ENCODE results near the gene CPHXL2. TPM values are rescaled to one million over a fixed set of nuclear protein-coding genes. Genes with fewer than 3 reads are reported as not detected.
A peak's percentile ranks its signal among the peaks of the same experiment; 100 is the strongest.

Gene CPHXL2
- total RNA-seq, 1 donor from 2014 or later: not detected

GRCh38 chr16:75644240-75645012 lies 32.4 kb downstream of the CPHXL2 start:
- no peak for DNase-seq (ENCODE audit: low spot score)

GRCh38 chr16:75640598-75640997 lies 36.2 kb downstream of the CPHXL2 start:
- no peak for DNase-seq (ENCODE audit: low spot score)

DNA sequence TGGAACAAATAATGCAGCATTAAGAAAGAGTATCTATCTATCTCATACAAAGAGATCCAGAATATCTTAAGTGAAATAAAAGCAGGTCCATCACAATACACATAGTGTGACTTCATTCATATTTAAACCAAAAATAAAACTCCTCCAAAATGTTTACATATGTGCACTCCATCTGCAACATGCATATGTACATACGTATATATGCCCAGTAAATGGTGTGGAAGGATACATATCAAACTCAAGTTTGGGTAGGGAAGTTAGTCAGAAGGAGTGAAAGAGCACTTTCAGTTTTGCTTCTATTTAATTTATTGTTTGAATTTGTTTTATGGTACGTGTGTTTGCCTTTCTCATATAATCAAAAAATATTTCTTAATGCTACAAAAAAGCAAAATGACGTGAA lies 41.8 kb downstream of the CPHXL2 start:
- no peak for DNase-seq (ENCODE audit: low spot score)

DNA sequence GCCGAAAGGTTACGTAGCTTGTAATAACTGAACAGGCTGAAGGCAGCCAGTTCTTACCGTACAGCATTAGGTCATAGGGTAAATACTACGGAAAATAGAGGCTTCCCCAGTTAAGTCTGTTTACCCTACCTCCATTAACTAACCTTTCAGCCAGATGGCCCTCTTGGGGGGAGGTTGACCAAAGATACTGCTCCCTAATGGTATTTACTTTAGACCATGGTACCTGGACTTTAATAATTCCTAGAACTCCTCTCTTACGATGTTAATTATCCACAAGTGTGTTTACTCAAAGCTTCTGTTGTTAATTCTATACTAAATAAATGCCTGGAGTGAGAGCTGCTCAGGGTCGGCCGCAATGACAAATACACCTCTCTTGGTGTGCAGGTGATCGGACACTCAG lies 44.0 kb downstream of the CPHXL2 start:
- no peak for DNase-seq (ENCODE audit: low spot score)

GRCh38 chr16:75630052-75630451 lies 46.8 kb downstream of the CPHXL2 start:
- no peak for DNase-seq (ENCODE audit: low spot score)

GRCh38 chr16:75629132-75629531 lies 47.7 kb downstream of the CPHXL2 start:
- no peak for DNase-seq (ENCODE audit: low spot score)

- DNase-seq (ENCODE audit: low spot score): no peak
Measured at GRCh38 chr16:75628351-75628750, 48.5 kb downstream of the CPHXL2 start.

DNA sequence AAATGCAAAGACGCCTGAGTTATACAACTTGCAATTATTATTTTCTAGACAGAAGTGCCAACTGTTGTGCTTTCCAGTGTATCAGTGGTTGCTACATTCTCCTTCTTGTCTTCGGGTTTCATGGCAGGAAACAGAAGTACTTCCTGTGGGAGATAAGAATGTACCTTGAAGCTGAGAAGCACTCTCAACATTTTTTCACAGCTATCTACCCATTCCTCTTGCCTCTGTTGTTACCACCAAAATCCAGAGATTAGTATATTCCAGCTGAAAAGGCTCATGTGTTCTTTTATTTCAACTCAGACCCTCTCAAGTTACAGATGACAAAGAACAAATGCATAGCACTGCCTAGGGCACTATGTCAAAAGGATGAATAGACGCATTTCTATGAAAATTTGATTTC lies 49.0 kb downstream of the CPHXL2 start:
- DNase-seq (ENCODE audit: low spot score): no peak

DNA sequence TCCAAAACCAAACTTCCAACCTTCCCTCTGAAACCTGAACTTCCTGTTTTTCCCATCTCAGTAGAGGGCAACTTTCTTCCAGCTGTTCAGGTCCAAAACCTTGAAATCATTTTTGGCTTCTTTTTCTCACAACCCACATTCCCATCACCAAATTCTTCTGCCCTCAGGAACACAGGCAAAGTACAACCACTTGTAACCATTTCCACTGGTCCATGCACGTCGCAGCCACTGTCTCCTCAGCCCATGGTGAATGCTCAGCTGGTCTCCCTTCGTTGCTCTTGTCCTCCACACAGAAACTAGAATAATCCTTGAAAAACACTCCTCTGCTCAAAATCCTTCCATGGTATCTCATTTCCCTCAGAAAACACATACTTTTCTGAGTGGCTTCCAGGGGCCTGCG lies 50.0 kb downstream of the CPHXL2 start:
- no peak for DNase-seq (ENCODE audit: low spot score)

GRCh38 chr16:75624921-75625334 lies 51.9 kb downstream of the CPHXL2 start:
- DNase-seq (ENCODE audit: low spot score): no peak

DNA sequence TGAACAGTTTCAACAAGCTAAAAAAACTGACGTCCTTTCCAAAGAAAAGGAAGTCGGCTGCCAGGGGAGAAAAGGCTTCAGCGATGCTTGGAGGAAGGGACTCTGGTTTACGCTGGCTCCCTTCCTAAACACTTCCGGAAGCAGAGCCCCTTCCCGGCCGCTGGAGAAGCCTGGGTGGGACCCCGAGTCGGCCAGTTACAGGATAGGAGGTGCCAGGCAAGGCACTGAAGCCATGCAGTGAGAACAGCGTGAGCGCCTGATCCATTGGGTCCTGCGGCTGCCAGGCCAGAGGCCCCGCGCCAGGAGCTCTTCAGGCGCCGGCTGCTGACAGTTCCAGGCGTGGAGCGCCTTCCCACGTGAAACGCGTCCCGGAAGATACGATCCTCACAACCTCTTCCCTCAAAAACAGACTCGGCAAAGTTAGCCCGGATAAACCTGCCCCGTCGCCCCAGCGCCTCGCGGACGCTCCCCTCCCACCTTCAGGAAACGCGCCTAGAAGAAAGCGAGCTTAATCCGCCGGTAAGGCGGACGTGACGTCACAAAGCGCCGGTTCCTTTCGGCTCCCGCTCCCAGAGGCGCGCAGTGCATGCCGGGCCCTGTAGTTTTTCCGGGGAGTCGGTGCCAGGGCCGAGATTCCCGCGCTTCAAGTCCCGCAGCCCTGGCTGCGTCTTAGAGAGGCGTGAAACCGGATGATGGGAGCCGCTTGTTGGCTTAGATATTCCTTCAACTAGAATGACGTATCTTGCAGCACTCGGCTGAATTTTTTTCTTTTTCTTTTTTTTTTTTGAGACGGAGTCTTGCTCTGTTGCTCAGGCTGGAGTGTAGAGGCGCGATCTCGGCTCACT lies 53.8 kb downstream of the CPHXL2 start, which contains the start of gene ADAT1:
Gene ADAT1, minus strand, starts transcription at position 521 of the 845 bp plus-strand sequence. CDS start 2,482 bp downstream, outside the sequence.
- DNase-seq (ENCODE audit: low spot score): peak; percentile 98

- no peak for DNase-seq (ENCODE audit: low spot score)
Measured at GRCh38 chr16:75621170-75621477, 55.7 kb downstream of the CPHXL2 start.

DNA sequence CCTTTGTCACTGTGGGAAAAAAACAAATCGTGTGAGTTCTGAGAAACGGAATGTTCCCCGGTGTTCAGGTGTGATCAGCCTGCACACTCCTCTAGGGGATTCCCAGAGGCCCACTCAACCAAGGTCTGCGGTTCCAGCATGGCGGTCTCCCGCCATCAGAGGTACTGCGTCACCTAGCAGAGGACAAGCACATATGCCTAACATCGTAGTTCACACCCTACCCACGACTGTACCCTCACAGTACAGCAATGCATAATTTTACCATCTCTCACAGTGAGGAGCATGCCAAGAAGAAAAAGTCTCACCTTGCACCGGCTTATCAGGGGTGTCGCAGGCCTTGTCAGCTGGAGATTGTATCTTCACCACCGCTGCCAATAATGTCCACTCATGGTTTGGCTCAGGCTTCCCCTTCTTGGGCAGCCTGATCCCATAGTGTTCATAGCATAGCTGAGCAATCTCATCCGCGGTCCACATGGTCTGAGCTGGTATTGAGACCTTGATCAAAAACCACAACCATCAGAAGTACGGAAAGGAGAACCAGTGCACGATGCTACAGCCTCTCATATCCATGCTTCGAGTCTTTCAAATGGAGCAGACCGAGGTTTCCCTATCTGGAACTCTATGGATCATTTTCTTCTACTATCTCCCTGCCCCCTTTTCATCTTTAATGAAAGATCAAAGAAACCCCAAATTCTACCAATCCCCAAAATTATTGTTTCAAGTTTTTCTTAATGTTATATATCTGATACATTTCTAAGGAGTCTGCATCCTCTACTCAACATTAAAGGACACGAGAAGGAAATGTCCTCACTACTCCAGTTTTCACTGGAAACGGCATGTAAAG lies 56.3 kb downstream of the CPHXL2 start:
- no peak for DNase-seq (ENCODE audit: low spot score)

DNA sequence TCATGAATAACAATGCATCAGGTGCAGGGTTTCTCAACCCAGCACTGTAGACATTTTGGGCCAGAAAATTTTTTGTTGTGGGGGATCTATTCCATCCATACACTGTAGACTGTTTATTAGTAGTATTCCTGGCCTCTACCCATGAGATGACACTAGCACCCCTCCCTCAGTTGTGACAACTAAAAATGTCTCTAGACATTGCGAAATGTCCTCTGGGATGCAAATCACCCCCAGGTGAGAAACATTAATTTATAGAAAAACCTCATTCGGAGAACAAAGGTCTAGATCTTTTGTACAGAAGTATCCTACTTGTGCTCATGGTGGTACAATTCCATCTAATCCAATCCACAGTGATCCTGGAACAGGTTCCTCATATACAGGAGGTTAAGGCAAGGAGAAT lies 58.0 kb downstream of the CPHXL2 start:
- DNase-seq (ENCODE audit: low spot score): no peak

DNA sequence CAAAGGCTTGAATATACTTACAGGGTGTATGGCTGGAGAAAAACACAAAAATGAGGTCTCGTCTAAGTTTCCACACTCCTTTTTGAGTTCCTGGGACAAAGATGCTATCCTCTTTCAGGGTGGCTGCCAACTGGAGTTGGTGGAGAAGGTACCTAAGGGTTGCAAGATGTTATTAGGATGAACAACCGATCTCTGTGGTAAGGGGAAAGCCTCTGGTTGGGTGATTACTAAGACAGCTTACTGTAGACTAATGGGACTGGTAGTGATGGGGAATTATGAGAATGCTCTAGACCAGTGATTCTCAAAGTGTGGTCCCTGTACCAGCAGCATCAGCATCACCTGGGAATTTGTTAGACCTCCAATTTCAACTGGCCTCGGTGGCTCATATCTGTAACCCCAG lies 59.7 kb downstream of the CPHXL2 start:
- DNase-seq (ENCODE audit: low spot score): no peak

GRCh38 chr16:75616521-75617010 lies 60.2 kb downstream of the CPHXL2 start:
- DNase-seq (ENCODE audit: low spot score): no peak

DNA sequence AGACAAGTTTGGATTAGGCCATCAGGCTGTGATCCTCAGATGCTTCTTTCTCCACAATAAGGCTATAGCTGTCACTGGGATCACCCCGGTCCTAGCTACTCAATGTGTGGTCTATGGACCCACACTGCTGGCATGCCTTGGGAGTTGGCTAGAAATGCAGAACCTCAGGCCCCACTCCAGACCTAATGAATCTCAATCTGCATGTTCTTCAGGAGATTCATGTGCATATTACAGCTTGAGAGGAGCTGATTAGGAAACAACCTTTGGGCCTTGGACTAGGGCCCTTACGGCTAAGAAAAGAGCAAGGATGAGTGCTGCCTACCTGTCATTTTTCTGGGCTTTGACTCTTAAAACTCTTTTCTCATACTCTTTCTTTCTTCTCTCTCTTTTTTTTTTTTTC lies 61.2 kb downstream of the CPHXL2 start:
- DNase-seq (ENCODE audit: low spot score): no peak

GRCh38 chr16:75614066-75614897 lies 62.5 kb downstream of the CPHXL2 start:
- no peak for DNase-seq (ENCODE audit: low spot score)
